H1 (cell line): Measurements from ENCODE around the gene ZSCAN25. TPM values are rescaled to one million over a fixed set of nuclear protein-coding genes. Genes with fewer than 3 reads are reported as not detected.
"Not testable (repeated sequence)": the region's sequence is repeated elsewhere in the genome, so short reads cannot be mapped to it uniquely, and the experiment has no call there.

ENCODE experiments used
- CTCF ChIA-PET: fragments of 300-600 bp; sonication (Branson Sonifier 250); formaldehyde crosslinking; loops from one replicate; lab custom pipeline; 2021; ENCODE audit not compliant: partially characterized antibody; lab: Charles Lee
- POLR2A ChIA-PET: fragments of 300-600 bp; sonication (Branson Sonifier 250); formaldehyde crosslinking; loops from one replicate; lab custom pipeline; 2021; ENCODE audit warnings: inconsistent platforms; ENCODE audit not compliant: partially characterized antibody; lab: Charles Lee
- DNase-seq, 2 experiments: peaks; one replicate each; pipeline versions ENCODE4 v3.0.0 to v3.0.0-alpha.2; 2010 to 2022; ENCODE audit warnings: low spot score in 2 of 2, low read depth in 1 of 2, mixed read lengths in 1 of 2
- FAIRE-seq: peaks from 2 replicates; lab custom pipeline; 2011; peaks lifted over from hg19 to GRCh38; lab: Jason Lieb, UNC
- H2AFZ ChIP-seq: 2 replicates; pipeline ENCODE4 v1.8.1; 2012; ENCODE audit warnings: low read length, inconsistent platforms
- H2AK5ac ChIP-seq: 2 replicates; pipeline ENCODE4 v1.6.1; 2013; ENCODE audit warnings: low read depth, low read length
- H2BK120ac ChIP-seq: replicated peaks from 2 replicates; pipeline ENCODE3; 2013; ENCODE audit warnings: low read depth, low read length, inconsistent platforms
- H2BK12ac ChIP-seq: 2 replicates; pipeline ENCODE4 v1.6.1; 2013; ENCODE audit warnings: low read depth, low read length
- H2BK15ac ChIP-seq: 2 replicates; pipeline ENCODE4 v1.6.1; 2013; ENCODE audit warnings: low read length
- H2BK20ac ChIP-seq: 2 replicates; pipeline ENCODE4 v1.6.1; 2013; ENCODE audit warnings: low read length
- H2BK5ac ChIP-seq: 2 replicates; pipeline ENCODE4 v1.6.1; 2013; ENCODE audit warnings: low read depth, low read length
- H3K14ac ChIP-seq: 2 replicates; pipeline ENCODE4 v1.6.1; 2013; ENCODE audit warnings: inconsistent platforms; ENCODE audit not compliant: insufficient read length
- H3K18ac ChIP-seq: 2 replicates; pipeline ENCODE4 v1.6.1; 2013; ENCODE audit warnings: low read length; ENCODE audit errors: extremely low read depth
- H3K23ac ChIP-seq: 2 replicates; pipeline ENCODE4 v1.6.1; 2013; ENCODE audit warnings: inconsistent platforms; ENCODE audit not compliant: insufficient read length
- H3K23me2 ChIP-seq: 2 replicates; pipeline ENCODE4 v1.6.1; 2013; ENCODE audit warnings: low read depth, low read length
- H3K27ac ChIP-seq: 2 replicates; pipeline ENCODE4 v1.6.1; 2011; ENCODE audit warnings: low read depth, low read length, inconsistent platforms
- H3K27me3 ChIP-seq, 4 experiments: replicated peaks in 1 of 4; 1 replicate in 1 of 4; 2 replicates in 3 of 4; pipeline versions ENCODE4 v1.6.1 to v1.8.1; 2011 to 2013; ENCODE audit warnings: low read length in 3 of 4, mild to moderate bottlenecking in 3 of 4, inconsistent platforms in 2 of 4, mixed read lengths in 2 of 4, moderate library complexity in 1 of 4; ENCODE audit not compliant: control insufficient read depth in 3 of 4, insufficient read depth in 3 of 4; ENCODE audit errors: extremely low read depth in 1 of 4
- H3K36me3 ChIP-seq, 4 experiments: 2 replicates each; pipeline versions ENCODE4 v1.6.1 to v1.8.1; 2011 to 2013; ENCODE audit warnings: mild to moderate bottlenecking in 4 of 4, low read length in 3 of 4, moderate library complexity in 2 of 4, control low read depth in 1 of 4, inconsistent platforms in 1 of 4; ENCODE audit not compliant: insufficient read depth in 4 of 4, control insufficient read depth in 2 of 4
- H3K4ac ChIP-seq: replicated peaks from 2 replicates; pipeline ENCODE3; 2013; ENCODE audit warnings: low read length, low read depth, mixed read lengths, inconsistent platforms; ENCODE audit not compliant: insufficient read length
- H3K4me1 ChIP-seq, 4 experiments: replicated peaks in 1 of 4; 1 replicate in 1 of 4; 2 replicates in 3 of 4; pipeline versions ENCODE4 v1.6.1 to v1.8.1; 2011 to 2013; ENCODE audit warnings: low read length in 3 of 4, inconsistent platforms in 2 of 4, mixed read lengths in 1 of 4; ENCODE audit not compliant: insufficient read depth in 4 of 4, control insufficient read depth in 3 of 4
- H3K4me2 ChIP-seq, 2 experiments: 2 replicates each; pipeline versions ENCODE4 v1.6.1 to v1.8.1; 2011 to 2013; ENCODE audit warnings: low read depth in 2 of 2, low read length in 2 of 2, control low read depth in 1 of 2, inconsistent platforms in 1 of 2, mild to moderate bottlenecking in 1 of 2; ENCODE audit not compliant: insufficient read depth in 1 of 2
- H3K4me3 ChIP-seq, 4 experiments: fragments of 200-600, 300-600 bp in 1 of 4; sonication (generic), shearing (Covaris generic), sonication (Bioruptor Twin) in 1 of 4; 2 replicates each; pipeline versions ENCODE4 v1.5.1 to v1.8.1; 2011 to 2016; ENCODE audit warnings: low read length in 4 of 4, low read depth in 3 of 4, control low read depth in 2 of 4, inconsistent platforms in 2 of 4, mild to moderate bottlenecking in 2 of 4, mixed read lengths in 1 of 4, moderate library complexity in 1 of 4; ENCODE audit not compliant: insufficient read depth in 2 of 4; ENCODE audit errors: extremely low read depth in 1 of 4
- H3K56ac ChIP-seq: replicated peaks from 2 replicates; pipeline ENCODE3; 2013; ENCODE audit warnings: low read depth, mild to moderate bottlenecking, mixed read lengths, low read length, inconsistent platforms; ENCODE audit not compliant: insufficient read length
- H3K79me1 ChIP-seq: 2 replicates; pipeline ENCODE4 v1.6.1; 2013; ENCODE audit warnings: low read depth, low read length, control low read depth
- H3K79me2 ChIP-seq, 2 experiments: 2 replicates each; pipeline versions ENCODE4 v1.6.1 to v1.8.1; 2012 to 2013; ENCODE audit warnings: low read length in 2 of 2, mild to moderate bottlenecking in 2 of 2, inconsistent platforms in 1 of 2; ENCODE audit not compliant: insufficient read depth in 2 of 2, control insufficient read depth in 1 of 2
- H3K9ac ChIP-seq, 4 experiments: replicated peaks in 1 of 4; 1 replicate in 1 of 4; 2 replicates in 3 of 4; pipeline versions ENCODE4 v1.6.1 to v1.8.1; 2011 to 2013; ENCODE audit warnings: low read depth in 3 of 4, low read length in 3 of 4, control low read depth in 2 of 4, mild to moderate bottlenecking in 2 of 4, moderate library complexity in 2 of 4, inconsistent platforms in 1 of 4; ENCODE audit errors: extremely low read depth in 1 of 4
- H3K9me3 ChIP-seq, 2 experiments: 2 replicates each; pipeline versions ENCODE4 v1.6.1 to v1.8.1; 2012 to 2013; ENCODE audit warnings: mild to moderate bottlenecking in 2 of 2, moderate library complexity in 2 of 2, control low read depth in 1 of 2, inconsistent platforms in 1 of 2, low read depth in 1 of 2, low read length in 1 of 2, mixed read lengths in 1 of 2; ENCODE audit not compliant: insufficient read depth in 2 of 2
- H4K20me1 ChIP-seq, 2 experiments: replicated peaks in 1 of 2; 2 replicates each; pipeline versions ENCODE3 to v1.8.1; 2011 to 2013; ENCODE audit warnings: inconsistent platforms in 2 of 2, low read length in 2 of 2, mild to moderate bottlenecking in 1 of 2; ENCODE audit not compliant: insufficient read depth in 2 of 2, control insufficient read depth in 1 of 2
- H4K5ac ChIP-seq: 2 replicates; pipeline ENCODE4 v1.6.1; 2013; ENCODE audit warnings: low read length, low read depth, mixed read lengths, inconsistent platforms; ENCODE audit not compliant: insufficient read length
- H4K8ac ChIP-seq: 2 replicates; pipeline ENCODE4 v1.8.0; 2013; ENCODE audit warnings: mild to moderate bottlenecking, moderate library complexity, low read length, inconsistent platforms; ENCODE audit not compliant: insufficient read depth; ENCODE audit errors: extremely low read depth
- H4K91ac ChIP-seq: replicated peaks from 2 replicates; pipeline ENCODE3; 2013; ENCODE audit warnings: low read length, mixed read lengths, inconsistent platforms; ENCODE audit not compliant: insufficient read length
- WGBS, 2 experiments: shearing (Covaris generic) in 1 of 2; methylation state at CpG; one replicate each; pipeline versions ENCODE4 v1.1.6 to v1.1.7; 2013 to 2015; ENCODE audit warnings: low lambda C conversion rate in 2 of 2, mixed read lengths in 2 of 2, inconsistent platforms in 1 of 2, low coverage in 1 of 2, missing lambda C conversion rate in 1 of 2; ENCODE audit not compliant: insufficient replicate concordance in 2 of 2, insufficient coverage in 1 of 2, insufficient read length in 1 of 2; ENCODE audit errors: extremely low coverage in 1 of 2, missing lambda C conversion rate in 1 of 2; 5-methylcytosine and 5-hydroxymethylcytosine counted together
- polyA plus RNA-seq, 7 experiments: library from polyadenylated mRNA; depleted of rRNA in 3 of 7; stranded (reverse) in 5 of 7; unstranded in 2 of 7; fragments of >200 nt in 5 of 7; fragments of 200-250 nt in 2 of 7; gene quantifications; 1 replicate in 5 of 7; 2 replicates in 1 of 7; 4 replicates in 1 of 7; pipeline versions ENCODE4 v1.2.1 to v1.2.3, GENCODE V29; 2011 to 2013; ENCODE audit warnings: missing spikeins in 2 of 7, mixed read lengths in 2 of 7
- total RNA-seq: library from RNA; stranded (reverse); fragmentation: NEBNext Ultra II Directional; extraction: Animal tissue kit (Norgen Biotek cat#: 25700); gene quantifications from 2 replicates; pipeline ENCODE4 v1.2.1, GENCODE V29; 2021

Gene ZSCAN25
- total and polyA plus RNA-seq, 2 of the 8 experiments (the other 6 are each of a cell fraction or from before 2014, with no cell fraction given) = 10.1 to 18.6 TPM

DNA sequence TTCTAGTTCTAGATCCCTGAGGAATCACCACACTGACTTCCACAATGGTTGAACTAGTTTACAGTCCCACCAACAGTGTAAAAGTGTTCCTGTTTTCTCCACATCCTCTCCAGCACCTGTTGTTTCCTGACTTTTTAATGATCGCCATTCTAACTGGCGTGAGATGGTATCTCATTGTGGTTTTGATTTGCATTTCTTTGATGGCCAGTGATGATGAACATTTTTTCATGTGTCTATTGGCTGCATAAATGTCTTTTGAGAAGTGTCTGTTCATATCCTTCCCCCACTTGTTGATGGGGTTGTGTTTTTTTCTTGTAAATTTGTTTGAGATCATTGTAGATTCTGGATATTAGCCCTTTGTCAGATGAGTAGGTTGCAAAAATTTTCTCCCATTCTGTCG, 37.9 kb downstream of the ZSCAN25 start:
- H3K23ac ChIP-seq, H2BK20ac ChIP-seq, H4K91ac ChIP-seq, H2AK5ac ChIP-seq, H3K27ac ChIP-seq, H4K20me1 ChIP-seq, H3K36me3 ChIP-seq, H3K79me2 ChIP-seq, H2BK12ac ChIP-seq, H2AFZ ChIP-seq, H4K8ac ChIP-seq, H3K23me2 ChIP-seq, POLR2A ChIA-PET, CTCF ChIA-PET, H3K9me3 ChIP-seq, H4K5ac ChIP-seq, DNase-seq, H3K18ac ChIP-seq, H3K14ac ChIP-seq, H3K4me1 ChIP-seq, FAIRE-seq, H3K9ac ChIP-seq, H3K4me3 ChIP-seq, H3K4me2 ChIP-seq, H3K79me1 ChIP-seq, H3K56ac ChIP-seq, H3K27me3 ChIP-seq, H2BK5ac ChIP-seq, H3K4ac ChIP-seq, H2BK120ac ChIP-seq, H2BK15ac ChIP-seq: not testable (repeated sequence)
- WGBS, 2 experiments = 87% methylated on average over 3 of the region's 3 CpGs; no CpG with 5 or more reads in 1 of the 2 experiments

DNA sequence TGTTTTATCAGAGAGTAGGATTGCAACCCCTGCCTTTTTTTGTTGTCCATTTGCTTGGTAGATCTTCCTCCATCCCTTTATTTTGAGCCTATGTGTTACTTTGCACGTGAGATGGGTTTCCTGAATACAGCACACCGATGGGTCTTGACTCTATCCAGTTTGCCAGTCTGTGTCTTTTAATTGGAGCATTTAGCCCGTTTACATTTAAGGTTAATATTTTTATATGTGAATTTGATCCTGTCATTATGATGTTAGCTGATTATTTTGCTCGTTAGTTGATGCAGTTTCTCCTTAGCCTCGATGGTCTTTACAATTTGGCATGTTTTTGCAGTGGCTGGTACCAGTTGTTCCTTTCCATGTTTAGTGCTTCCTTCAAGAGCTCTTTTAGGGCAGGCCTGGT, 41.1 kb downstream of the ZSCAN25 start:
- H2BK12ac ChIP-seq, DNase-seq, H3K14ac ChIP-seq, H2BK15ac ChIP-seq, H2BK120ac ChIP-seq, H2BK20ac ChIP-seq, H3K9ac ChIP-seq, H3K18ac ChIP-seq, H4K20me1 ChIP-seq, H2BK5ac ChIP-seq, H3K4me1 ChIP-seq, H3K23me2 ChIP-seq, FAIRE-seq, H3K4ac ChIP-seq, CTCF ChIA-PET, H3K79me1 ChIP-seq, H2AFZ ChIP-seq, H4K5ac ChIP-seq, H3K27ac ChIP-seq, H4K8ac ChIP-seq, H3K4me2 ChIP-seq, H3K23ac ChIP-seq, H3K4me3 ChIP-seq, POLR2A ChIA-PET, H4K91ac ChIP-seq, H2AK5ac ChIP-seq, H3K27me3 ChIP-seq, H3K56ac ChIP-seq, H3K79me2 ChIP-seq, H3K36me3 ChIP-seq: not testable (repeated sequence)
- 82% methylated on average over 5 of the region's 5 CpGs; no CpG with 5 or more reads in 1 of the 2 experiments for WGBS, 2 experiments
- peaks cover 8 to 24% of the 10 kb centered on the region in 2 experiments; a peak in 2 of 4 replicates for H3K9me3 ChIP-seq
